HG02610 (cell line): ENCODE measurements around the gene MFAP1.

Experiments
- ATAC-seq: cut with Tn5 transposase; IDR thresholded peaks from one replicate; pipeline ENCODE4 v1.9.1; 2021; ENCODE audit warnings: mild to moderate bottlenecking, moderate library complexity; ENCODE audit not compliant: unreplicated experiment

Gene MFAP1

DNA sequence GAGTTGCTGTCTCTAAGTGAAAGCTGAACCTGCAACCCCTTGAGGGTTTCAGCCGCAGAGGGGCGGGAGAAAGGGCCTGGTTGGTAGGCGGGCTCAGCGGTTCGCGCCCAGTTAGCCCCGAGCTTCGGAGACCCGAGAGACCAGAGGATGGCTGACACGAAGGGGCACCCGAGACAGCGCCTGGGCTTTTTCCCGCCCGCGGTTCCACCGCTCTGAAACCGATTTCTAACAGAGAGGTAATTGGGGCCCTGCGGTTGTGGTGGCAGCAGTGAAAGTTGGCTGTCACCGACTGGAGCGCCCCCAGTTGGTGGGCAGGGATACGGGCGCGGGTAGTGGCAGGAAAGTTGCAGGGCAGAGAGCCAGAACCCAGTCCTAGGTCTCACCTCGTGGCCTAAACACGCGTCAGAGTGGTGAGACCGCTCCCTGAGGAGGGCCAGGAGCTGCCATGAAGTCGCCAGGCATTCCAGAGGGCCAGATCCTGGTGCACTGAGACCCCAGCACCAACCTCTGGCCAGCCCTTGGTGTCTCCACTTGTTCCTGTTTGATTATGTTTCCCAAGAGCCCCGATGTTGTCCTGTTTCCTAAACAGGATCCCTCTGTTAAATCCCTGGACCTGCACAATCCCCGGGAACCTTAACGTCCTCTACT, 47.1 kb downstream of the MFAP1 start:
- ATAC-seq = peak; percentile 65

DNA sequence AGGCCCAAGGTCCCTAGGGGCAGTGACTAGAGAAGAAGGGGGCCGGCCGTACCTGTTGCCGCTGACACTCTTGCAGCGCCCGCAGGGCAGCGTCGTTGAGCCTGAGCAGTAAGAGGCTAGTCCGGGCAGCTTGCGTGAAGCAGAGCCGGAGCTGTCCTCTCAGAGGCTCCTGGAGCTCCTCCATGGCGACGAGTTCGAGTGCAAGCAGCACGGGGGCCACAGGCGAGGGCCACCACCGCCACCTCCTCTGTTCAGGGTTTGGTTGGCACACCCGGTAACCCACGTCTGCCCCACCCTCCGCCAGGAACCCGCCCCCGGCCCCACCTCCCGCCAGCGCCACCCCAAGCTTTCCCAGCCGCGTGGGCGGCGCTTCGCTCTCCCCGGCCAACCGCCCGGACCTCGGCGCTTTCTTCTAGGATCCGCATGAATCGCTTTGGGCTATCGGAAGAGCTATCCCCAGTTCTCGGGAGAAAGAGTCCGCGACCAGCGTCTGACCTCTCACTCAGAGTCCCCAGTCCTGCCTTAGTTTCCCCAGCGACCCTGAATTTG, 47.7 kb downstream of the MFAP1 start, which contains the start of gene ELL3:
Gene ELL3, minus strand, starts transcription at position 249 of the 549 bp plus-strand sequence. Its CDS starts 65 bp downstream, at position 184.
- ATAC-seq = peak; percentile 34

DNA sequence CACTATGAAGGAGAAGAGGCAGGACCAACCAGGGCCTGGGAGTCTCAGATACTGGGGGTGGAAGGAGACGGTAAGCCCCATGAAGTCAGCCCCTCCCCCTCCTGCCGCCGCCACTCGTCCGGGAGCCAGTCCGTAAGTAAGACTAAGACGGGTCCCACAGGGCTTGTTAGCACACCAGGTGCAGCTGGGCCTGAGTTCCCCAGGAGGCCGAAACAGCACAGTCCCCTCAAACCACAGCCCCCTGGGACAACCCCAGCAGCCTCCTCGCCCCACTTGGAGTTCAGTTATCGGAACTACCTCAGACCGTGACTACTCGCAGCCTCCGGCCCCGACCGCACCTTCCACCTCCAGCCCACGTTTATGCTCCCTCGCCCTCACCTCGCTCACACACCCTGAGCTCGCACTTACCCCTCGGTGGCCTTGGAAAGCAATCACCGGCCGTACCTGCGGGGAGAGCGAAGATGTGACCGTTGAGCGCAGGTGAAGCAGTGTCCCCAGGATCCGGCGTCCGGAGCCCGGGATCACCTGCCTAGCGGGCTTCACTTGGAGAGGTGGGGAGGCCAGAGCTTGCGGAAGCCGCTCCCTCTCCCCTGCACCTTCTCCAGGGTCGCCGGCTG, 48.3 kb downstream of the MFAP1 start:
- peak; percentile 75 for ATAC-seq

DNA sequence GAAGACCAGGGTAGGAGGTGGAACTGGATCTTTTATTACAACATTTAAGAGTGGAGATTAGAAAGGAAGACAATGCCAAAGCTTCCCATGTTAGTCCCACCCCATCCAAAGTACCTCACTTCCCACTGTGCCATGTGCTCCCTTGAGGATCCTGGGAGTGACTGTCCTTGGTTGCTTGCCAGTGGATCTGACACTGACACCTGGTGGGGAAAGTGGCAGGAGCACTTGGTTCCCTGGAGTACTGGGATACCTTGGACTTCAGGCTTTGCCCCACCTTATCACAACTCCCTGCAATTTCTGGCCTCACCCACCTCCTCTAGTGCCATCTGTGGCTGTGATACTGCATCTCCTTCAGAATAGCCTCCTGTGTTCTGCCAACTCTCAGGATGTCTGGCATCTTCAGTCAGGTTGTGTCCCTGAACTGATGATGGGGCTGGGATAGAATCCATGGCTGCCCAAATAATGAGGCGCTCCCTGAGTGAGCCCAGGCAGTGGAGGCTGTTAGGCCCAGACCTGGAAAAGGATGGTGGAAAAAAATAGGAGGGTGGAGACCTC, 49.0 kb downstream of the MFAP1 start:
- ATAC-seq = no peak

DNA sequence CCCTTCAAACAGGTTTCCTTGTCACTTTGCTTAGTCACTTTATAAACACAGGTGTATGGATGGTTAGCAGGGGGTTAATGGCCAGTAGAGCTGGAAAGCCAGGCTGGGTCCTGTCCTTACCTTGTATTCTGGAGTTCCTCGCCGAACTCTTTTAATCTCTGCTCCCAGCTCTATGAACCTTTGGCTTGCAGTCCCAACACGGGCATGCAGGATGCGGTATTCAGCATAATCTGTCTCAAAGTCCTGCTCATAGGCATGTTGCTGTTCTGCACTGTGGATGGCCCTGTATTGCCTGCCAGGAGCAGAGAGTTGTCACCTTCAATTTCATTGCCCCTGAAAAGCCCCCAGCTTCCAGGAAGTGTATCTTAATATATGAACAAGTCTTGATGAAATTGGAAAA, 50.4 kb downstream of the MFAP1 start:
- no peak for ATAC-seq

DNA sequence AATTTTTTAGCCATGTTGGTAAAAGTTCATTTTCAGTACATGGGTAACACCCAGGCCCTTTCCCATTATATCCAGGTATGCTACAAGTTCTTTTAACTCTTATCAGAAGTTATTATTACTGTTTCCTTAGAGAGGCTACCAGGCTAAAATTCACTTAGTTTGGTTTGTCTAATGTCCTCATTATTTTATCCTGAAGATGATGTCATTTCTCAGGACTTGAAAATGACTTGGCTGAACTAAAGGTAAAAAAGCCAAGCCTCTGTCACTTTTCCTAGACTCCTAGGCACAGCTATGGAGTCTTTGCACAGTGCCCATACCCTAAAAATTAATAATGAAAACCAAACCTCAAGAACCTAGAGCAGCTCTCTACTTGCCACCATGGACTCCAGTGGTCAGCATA, 51.9 kb downstream of the MFAP1 start:
- ATAC-seq = no peak

DNA sequence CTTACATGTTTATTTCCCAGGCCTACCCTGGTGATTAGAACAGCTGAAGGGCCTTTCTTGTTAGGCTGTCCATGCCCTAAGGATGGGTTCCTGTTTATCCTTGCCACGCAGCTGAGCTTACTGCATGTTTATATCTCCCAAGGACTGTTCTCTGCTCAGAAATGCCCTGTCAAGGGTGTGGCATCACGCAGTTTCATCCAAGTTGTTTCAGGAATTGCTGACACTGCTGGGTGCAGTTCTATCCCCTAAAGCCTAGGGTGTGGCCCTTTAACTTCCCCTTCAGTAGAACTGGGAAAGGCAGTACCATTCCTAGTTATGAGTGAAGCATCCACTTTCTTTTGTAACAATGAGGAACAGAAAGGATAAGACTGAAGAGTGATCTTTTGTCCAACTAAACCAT, 52.7 kb downstream of the MFAP1 start:
- ATAC-seq = no peak

DNA sequence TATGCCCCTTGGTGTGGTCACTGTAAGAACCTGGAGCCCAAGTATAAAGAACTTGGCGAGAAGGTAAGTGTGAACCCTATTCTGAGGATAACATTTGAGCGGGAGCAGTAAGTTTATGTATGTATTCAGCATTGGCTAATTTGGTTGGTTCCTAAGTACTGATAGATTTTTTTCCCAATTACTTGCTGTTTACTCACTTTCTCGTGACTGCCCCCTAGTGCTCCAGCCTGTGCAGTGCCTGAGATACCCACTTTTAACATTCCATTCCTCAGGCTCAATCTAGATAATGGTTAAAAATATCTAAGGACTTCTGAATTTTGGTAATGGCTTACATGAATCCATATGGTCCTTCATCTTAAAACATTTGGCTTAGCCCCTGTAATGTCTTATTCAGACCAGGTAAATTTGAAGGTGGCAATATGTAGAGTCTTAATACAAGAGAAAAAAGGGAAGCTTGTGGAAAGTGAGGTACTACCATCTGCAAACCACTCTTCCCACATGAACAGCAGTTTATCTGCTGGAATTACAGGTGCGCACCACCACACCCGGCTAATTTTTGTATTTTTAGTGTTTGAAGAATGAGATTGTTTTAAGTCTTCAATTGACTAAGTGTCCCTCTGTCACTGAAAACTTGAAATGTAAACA, 54.8 kb downstream of the MFAP1 start:
- no peak for ATAC-seq

DNA sequence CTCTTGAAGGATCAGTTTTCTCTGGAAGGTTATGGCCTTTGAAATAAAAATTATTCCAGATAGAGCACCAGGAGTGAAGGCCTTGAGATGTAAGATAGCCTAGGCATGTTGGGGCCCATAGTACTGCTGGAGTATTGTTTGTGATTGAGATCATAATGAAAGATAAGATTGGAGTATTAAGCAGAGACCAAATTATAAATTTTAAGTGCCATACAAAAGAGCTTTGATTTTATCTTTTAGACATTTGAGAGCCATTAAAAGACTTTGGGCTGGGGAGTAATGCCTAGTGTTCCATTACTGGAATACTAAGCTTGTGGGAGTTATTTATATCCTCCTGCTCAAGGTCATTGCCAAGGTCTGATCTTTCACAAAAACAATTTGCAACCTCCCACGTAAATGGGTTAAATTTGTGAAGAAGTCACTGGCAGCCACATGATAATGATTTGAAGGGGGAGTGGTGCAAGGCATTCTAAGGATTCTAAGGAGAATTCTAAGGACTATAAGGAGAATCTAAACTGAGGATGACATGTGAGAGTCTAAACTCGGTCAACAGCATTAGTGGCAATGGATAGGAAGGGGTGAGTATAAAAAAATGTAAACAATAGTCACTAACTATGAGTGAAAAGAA, 60.6 kb downstream of the MFAP1 start:
- no peak for ATAC-seq

DNA sequence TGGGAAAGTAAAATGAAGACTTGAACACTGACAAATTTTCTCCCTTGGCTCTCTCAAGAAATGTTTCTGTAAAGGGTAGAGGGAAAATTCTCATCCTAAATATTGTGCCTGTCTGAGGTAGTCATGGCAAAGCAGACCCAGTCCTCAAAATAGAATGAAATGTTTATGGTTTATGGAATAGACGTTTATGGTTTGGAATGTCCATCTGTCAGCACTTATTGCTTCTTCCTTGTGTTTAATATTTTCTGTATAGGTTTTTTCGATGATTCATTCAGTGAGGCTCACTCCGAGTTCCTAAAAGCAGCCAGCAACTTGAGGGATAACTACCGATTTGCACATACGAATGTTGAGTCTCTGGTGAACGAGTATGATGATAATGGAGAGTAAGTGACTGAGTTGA, 61.7 kb downstream of the MFAP1 start:
- no peak for ATAC-seq
